Stimulated activated CD4-positive, alpha-beta T cell treated with anti-CD3 and anti-CD28 coated beads, Interleukin-15, amount 100 ng/mL, for 24 hours (primary cell): ENCODE measurements around the gene PTPN11.
"Not testable (repeated sequence)": the region's sequence is repeated elsewhere in the genome, so short reads cannot be mapped to it uniquely, and the experiment has no call there.

ENCODE experiments used
- DNase-seq: peaks from one replicate; pipeline ENCODE4 v3.0.0-alpha.2; 2020

Gene PTPN11

GRCh38 chr12:112409906-112410244 lies 8.9 kb upstream of the PTPN11 start:
- DNase-seq: no peak

- no peak for DNase-seq
These were observed 4.7 kb upstream of the PTPN11 start for GRCh38 chr12:112413855-112414625.

- DNase-seq: not testable (repeated sequence)
These were observed 3.3 kb upstream of the PTPN11 start for GRCh38 chr12:112415457-112415856.

- no peak for DNase-seq
These were observed 507 bp upstream of the PTPN11 start for GRCh38 chr12:112418273-112418607.

- DNase-seq: no peak
These were observed 768 bp downstream of the PTPN11 start for GRCh38 chr12:112419297-112420133.

- no peak for DNase-seq
These were observed 2.0 kb downstream of the PTPN11 start for GRCh38 chr12:112420740-112421139.

GRCh38 chr12:112421363-112421762 lies 2.6 kb downstream of the PTPN11 start:
- no peak for DNase-seq

GRCh38 chr12:112422531-112422930 lies 3.8 kb downstream of the PTPN11 start:
- DNase-seq: no peak

GRCh38 chr12:112424126-112424525 lies 5.4 kb downstream of the PTPN11 start:
- no peak for DNase-seq

- no peak for DNase-seq
These were observed 7.0 kb downstream of the PTPN11 start for GRCh38 chr12:112425582-112426382.

GRCh38 chr12:112427760-112428159 lies 9.0 kb downstream of the PTPN11 start:
- no peak for DNase-seq

- DNase-seq: peak; percentile 31
These were observed 12.2 kb downstream of the PTPN11 start for GRCh38 chr12:112430929-112431328.

GRCh38 chr12:112431965-112432364 lies 13.2 kb downstream of the PTPN11 start:
- DNase-seq: no peak

GRCh38 chr12:112433551-112433950 lies 14.8 kb downstream of the PTPN11 start:
- no peak for DNase-seq

GRCh38 chr12:112438645-112439044 lies 19.9 kb downstream of the PTPN11 start:
- DNase-seq: not testable (repeated sequence)

GRCh38 chr12:112439769-112440168 lies 21.0 kb downstream of the PTPN11 start:
- no peak for DNase-seq

GRCh38 chr12:112440653-112441052 lies 21.9 kb downstream of the PTPN11 start:
- not testable (repeated sequence) for DNase-seq

GRCh38 chr12:112443916-112444315 lies 25.2 kb downstream of the PTPN11 start:
- no peak for DNase-seq

- DNase-seq: no peak
These were observed 27.4 kb downstream of the PTPN11 start for GRCh38 chr12:112446008-112446725.

- no peak for DNase-seq
These were observed 28.4 kb downstream of the PTPN11 start for GRCh38 chr12:112447106-112447505.

- DNase-seq: not testable (repeated sequence)
These were observed 29.4 kb downstream of the PTPN11 start for GRCh38 chr12:112448165-112448564.

- DNase-seq: no peak
These were observed 32.0 kb downstream of the PTPN11 start for GRCh38 chr12:112450725-112451124.

- no peak for DNase-seq
These were observed 37.3 kb downstream of the PTPN11 start for GRCh38 chr12:112456029-112456428.
